NOMO-1 treated with dmso at 0.1 percent for 144 hours (cell line): Measurements from ENCODE around the gene HSPB8.

Source experiments
- DNase-seq: peaks from one replicate; lab custom pipeline; 2025; ENCODE audit not compliant: unreplicated experiment; lab: John Stamatoyannopoulos, UW

Gene HSPB8, protein sequence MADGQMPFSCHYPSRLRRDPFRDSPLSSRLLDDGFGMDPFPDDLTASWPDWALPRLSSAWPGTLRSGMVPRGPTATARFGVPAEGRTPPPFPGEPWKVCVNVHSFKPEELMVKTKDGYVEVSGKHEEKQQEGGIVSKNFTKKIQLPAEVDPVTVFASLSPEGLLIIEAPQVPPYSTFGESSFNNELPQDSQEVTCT

DNA sequence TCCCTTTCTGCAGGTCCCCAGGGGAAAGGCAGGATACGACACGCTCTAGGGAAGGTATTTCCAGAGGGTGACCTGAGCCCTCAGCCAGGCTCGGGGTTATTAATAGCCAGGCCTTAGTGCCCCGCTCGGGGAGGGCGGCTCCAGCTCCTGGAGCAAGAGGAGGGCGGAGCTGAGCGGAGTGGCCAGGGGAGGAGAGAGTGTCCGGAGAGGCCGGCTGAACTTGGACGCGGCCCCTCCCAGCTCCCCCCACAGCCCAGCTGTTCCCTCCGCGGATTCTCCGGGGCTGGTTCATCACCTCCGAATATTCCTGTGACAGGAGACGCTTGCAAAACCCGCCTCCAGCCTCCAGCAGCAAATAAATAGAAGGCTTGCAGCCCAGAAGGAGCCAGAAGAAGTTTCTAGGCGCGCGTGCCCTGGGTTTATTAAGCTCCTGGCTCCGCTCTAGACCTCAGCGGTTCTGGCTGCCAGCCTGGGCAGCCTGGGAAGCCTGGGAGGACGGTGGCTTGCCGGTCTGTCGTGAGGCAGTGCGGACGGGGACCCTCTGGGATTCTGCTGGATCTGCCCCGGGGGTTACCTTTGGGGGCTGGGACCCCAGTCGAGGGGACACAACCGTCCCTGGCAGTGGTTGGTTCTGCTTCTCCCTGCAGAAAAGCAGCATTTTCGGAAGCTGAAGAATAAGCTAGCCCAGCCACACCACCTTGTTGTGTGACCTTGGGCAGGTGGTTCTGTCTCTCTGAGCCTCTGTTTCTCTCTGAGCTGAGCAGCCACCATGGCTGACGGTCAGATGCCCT is at the start of gene HSPB8:
Gene HSPB8 (plus strand): TSS at position 388 of the 791 bp plus-strand sequence. CDS start 382 bp downstream, at position 770.
- no peak for DNase-seq

DNA sequence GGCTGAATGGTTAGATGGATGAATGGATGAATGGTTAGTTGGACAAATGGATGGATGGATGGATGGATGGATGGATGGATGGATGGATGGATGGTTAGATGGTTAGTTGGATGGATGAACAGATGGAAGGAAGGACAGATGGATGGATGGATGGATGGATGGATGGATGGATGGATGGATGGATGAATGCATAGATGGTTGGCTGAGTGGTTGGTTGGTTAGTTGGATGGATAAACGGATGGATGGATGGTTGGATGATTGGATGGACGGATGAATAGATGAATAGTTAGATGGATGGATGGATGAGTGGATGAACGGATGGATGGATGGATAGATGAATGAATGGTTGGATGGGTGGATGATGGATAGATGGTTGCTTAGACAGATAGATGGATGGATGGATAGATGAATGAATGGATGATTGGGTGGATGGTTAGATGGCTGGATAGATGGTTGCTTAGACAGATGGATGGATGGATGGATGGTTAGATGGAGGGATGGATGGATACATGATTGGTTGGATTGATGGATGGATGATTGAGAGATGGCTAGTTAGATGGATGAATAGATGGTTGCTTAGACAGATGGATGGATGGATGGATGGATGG is 48.8 kb upstream of the HSPB8 start:
- no peak for DNase-seq

DNA sequence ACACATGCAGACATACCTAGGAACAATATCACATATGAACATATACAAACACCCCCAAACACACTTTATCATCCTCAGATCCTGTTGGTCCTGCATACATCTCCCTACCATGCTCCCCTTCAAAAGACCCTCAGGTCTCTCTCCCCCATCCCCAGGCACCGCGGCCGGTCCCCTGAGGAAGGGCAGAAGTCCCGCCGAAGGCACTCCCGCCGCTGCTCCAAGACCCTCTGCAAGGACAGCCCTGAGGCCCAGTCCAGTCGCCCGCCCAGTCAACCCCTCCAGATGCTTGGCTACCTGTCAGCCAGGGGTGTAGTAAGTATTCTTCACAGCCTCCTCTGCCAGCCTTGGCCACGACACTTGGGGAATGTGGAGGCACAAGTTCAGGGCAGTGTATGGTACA is 48.2 kb upstream of the HSPB8 start:
- DNase-seq, result no peak

DNA sequence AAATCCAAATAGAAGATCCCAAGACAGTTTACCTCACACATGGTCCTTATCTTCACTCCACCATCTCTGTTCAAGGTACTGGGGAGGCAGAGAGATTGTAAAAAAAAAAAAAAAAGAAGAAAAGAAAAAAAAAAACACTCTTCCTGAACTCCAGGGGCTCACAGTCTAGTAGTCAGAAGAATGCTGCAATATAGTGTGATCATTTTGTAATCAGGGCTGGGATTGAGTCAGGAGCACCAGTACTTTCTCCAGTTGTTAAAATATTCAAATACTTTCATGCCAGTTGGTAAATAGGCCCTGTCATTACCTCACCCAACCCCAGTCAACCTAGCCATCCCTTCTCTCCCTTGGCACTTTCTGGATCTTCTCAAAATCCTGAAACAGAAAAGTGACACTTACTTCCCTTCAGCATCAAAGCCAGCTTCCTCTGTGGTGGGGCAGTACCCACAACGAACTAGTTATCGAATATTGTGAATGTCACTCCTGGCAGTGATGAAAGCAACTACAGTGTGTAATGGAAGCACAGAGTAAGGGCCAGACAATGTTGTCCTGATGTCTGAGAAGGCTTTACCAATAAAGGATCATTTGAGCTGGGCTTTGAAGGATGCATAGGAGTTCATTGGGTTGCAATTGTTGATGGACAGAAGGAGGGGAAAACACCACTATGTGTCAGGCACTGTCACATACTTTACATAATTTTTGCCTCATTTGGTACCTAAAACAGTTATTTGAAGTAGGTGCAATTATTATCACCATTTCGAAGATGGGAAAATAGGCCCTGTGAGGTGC is 44.3 kb upstream of the HSPB8 start:
- DNase-seq, result no peak

DNA sequence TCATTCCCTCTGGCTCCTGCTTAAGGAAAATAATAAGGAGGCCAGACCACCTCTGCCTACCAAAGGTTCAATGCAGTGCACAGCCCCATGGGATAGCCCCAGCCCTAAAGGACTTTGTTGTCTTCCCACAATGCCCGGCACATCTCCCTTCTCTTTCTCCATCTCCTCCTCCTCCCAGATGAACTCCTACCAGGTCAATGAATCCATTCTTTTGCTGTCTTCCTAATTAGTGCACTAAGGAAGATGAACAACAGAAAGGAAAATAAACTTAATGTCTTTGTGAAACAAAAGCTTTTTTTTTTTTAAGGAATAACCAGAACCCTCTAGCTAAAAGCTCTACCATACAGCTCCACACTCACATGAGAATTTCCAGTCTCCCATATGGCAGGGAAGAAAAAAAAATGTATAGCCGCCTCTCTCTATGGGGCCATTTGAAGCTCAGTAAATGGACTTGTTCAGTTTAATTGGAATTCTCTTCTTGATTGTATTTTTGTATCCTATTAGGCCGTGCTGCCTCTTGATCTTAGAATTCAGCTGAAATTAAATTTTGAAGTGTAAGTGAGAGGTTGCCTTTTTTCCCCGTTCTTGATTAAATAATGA is 41.8 kb upstream of the HSPB8 start:
- DNase-seq, result no peak

DNA sequence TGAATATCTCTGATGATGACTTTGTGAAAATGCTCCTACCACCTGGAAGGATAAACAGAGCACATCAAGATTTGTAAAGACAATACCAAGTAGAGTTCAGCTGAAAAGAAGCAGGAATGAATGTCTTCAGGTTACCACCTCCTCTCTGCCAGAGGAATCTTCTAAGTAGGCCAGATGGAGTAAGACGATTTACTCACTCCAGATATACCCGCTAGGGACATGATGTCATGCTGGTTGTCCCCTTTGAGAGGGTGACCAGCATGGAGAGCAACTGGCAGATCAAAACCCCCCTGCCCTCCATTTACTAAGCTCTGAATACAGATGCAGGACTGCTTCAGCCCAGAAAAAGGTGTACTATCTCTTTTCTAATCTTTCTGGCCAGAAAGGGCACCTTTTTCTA is 39.3 kb upstream of the HSPB8 start:
- no peak for DNase-seq

DNA sequence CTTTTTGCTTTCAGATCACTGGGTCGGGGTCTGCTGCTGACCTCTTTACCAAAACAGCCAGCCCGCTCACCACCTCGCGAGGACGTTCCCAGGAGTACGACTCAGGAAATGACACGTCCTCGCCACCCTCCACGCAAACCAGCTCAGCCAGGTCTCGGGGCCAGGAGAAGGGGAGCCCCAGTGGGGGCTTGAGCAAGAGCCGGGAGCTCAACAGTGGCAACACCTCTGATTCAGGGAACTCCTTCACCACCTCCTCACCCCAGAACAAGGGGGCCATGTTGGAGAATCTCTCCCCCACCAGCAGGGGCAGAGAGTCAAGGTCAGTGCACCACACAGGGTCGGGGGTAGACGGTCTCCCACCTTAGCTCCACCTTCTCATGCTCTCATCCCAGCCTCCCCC is 33.4 kb upstream of the HSPB8 start:
- no peak for DNase-seq

DNA sequence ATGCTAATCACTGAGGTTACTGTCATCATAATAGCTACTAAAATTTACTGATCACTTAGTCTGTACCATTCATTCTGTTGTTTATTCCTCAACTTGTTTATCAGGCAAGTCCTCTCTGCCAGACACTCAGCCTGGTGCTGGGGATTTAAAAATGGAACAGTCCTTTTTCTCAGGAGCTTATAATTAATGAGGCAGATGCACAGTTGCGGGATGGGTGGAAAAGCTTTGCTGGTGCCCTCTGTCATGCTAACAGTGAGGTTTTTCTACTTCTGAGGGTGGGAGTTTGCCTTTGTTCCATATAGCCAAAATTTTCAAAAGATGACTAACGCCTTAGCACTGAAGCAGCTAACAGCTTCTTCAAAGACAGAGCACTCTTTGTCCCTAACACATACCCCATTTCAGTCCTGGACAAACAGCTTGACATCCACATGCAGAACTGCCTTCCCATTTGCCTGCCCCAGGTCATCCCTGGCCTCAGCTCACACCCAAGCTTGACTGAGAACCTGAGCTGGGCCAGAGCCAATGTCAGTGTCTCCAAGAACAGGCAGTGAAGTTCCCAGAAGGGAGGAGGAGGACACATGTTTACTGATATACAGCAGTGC is 30.8 kb upstream of the HSPB8 start:
- no peak for DNase-seq

DNA sequence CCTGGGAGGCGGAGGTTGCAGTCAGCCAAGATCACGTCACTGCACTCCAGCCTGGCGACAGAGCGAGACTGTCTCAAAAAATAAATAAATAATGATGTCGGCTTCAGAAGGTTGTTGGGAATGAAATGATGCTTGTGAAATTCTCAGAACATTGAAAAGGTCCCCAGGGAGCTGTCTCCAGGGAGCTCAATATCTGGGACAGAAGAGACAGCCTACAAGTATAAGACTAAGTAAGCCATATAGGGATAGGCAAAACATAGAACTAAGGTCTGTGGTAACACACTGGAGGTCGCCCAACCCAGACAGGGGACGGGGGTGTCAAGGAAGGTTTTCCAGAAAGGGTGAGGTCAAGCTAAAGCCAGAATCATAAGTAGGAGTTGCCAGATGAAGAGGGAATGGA is 29.5 kb upstream of the HSPB8 start:
- no peak for DNase-seq

DNA sequence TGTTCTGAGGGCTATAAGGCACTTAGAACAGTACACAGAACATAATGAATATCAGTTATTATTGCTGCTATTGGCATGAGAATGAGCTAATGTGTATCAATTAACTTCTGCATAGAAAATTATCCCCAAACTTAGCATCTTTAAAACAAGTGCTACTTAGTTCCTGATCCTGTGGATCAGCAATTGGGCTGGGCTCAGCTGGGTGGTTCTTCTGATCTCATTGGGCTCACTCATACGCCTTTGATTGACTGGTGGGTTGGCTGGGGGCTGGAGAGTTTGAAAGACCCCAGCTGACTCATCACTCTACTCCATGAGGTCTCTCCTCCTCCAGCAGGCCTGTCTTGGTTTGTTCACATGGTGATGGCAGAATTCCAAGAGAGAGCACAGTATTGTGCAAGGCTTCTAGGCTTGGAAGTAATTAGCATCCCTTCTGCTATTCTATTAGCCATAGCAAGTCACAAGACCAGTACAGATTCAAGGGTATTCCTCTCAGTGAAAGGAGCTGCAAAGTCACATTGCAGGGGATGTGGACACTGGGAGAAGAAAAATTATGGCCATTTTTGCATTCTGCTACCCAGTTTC is 27.2 kb upstream of the HSPB8 start:
- no peak for DNase-seq

DNA sequence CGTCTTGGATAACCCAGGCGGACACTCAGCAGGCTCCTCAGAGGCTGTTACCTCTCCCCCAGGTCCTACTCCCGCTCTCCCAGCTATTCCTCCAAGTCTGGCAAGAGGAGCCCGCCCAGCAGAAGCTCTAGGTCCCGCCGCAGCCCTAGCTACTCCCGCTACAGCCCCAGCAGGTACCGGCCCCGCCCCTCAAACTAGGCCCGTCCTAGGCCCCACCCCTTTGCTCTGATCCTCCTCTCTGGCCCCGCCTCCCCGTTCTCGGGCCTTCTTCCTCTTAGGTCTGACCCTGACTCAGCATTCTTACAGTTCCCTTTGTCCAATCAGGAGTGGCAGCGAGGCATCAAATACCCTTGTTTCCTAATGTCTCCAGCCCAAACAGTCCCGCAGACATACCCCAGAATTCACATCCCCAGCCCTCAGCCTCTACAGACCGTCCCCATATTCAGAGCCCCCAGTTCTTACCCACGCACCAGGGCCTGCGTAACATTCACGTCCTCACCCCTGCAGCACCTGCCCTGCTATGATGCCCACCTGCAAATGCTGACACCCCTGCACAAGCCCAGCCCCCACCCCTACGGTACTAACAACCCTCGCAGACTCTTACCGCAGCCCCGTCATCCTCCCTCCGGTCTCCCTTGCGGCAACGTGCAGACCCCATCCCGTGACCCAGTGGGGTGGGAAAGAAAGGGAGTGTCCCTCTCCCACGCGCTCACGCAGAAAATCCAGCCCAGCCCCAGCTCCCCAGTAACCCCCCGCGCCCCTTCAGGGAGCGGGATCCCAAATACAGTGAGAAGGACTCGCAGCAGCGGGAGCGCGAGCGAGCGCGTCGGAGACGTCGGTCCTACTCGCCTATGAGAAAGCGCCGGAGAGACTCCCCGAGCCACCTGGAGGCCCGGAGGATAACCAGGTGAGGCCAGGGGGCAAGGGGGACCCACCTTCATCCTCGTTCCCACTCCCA is 25.0 kb upstream of the HSPB8 start:
- DNase-seq, result no peak

DNA sequence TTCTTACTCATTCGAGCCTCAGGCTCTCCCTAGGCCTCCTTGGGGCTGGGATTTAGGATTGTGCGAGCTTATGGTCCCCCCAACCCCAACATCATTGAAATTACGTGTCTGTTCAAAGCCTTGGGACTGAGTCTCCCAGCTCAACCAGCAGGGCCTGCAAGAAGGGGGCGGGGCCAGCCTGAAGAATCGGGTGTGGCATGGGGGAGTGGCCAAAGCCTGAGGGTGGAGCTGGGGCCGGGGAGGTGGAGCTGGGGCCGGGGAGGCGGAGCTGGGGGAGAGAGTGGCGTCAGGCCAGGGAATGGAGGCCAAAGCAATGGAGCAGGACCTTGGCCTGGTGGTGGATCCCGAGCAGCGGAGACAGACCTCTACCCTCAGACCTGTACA is 24.3 kb upstream of the HSPB8 start:
- DNase-seq, result no peak

DNA sequence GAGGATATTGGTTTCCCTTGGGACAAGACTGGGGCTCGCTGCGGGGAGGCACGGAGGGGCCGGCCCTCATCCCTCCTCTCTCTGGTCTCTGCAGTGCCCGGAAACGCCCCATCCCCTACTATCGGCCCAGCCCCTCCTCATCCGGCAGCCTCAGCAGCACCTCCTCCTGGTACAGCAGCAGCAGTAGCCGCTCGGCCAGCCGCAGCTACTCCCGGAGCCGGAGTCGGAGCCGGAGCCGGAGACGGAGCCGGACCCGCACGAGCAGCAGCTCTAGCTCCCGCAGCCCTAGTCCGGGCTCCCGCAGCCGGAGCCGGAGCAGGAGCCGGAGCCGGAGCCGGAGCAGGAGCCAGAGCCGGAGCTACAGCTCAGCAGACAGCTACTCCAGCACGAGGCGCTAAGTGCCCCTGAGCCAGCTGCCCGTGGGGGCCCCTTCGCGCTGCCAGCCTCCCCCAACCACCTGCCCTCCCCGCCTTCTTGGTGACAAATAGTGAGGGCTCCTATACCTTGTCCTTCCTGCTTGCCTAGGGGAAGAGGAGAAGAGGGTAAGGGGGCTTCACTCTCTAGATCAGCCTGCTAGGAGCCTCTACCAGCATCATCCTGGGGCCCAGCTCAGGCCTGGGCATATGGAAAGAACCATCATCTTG is 22.2 kb upstream of the HSPB8 start:
- no peak for DNase-seq

DNA sequence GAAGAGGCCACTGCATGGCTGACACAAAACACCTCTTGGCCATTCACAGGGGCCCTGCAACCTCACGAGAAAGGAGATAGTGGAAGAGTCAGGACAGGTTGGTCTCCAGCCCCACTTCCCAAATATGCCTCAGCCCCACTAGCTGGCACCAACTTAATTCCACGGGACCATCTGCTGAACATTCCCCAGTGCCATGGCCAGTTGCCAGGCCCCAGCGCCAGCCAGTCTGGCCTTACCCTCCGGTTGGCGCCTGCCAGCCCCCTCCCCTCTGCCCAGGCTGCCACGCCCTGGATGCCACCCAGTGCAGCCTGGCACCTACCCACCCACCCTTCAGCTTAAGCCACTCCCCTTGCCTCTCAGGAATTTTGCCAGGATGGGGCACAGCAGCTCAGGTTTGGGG is 21.2 kb upstream of the HSPB8 start:
- no peak for DNase-seq

DNA sequence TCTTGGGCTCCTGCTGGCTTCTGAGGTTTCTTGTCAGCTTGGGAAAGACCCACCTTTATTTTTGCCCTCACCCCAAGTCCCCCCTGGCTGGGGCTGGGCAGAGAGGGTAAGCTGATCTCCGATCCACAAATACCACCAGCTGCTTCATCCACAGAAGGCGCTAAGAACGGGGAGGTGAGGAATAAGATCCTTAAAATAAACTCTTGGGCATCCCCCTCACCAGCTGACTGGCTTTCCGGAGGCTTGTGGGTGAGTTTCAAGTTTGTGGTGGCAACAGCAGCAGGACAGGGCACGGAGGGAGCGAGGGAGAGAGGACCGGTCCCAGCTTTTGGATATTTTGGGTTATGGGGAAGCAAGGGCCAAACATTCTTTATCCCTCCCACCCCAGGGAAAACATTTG is 20.8 kb upstream of the HSPB8 start:
- no peak for DNase-seq

DNA sequence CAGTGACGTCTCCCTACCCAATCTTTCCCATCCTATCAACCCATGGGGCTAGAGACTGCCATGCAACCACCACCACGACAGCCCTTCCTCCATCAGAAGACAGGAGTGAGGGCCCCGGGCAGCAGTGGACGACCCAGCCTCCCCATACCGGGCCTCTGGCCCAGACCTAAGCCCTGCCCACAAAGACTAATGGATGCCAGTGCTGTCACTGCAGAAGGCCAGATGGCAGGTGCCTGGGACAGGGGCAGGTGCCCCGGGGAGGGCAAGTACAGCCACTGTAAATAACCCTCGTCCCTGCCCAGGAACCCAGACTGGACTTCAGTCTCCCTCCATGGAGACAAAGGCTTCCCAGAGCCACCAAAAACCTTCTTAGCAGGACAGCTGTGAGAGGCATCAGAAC is 20.3 kb upstream of the HSPB8 start:
- DNase-seq, result no peak

DNA sequence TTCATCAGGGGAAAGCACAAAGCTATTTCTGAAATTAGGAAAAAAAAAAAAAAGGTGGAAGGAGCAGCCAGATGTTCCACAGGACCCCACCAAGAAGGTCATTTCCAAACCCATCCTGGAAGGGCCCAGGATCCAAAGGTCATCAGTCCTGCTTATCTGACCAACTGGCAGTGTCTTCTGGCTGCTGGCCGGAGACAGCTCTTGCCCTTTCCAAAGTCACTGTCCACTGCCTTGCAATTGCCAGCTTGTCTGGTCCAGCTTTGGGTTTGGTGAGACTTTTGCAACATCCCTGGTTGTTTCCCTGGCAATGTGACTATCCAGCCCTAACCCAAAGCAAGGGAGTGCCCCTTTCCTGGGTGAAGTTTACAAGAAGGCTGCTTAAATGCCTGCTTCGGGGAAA is 18.9 kb upstream of the HSPB8 start:
- no peak for DNase-seq

DNA sequence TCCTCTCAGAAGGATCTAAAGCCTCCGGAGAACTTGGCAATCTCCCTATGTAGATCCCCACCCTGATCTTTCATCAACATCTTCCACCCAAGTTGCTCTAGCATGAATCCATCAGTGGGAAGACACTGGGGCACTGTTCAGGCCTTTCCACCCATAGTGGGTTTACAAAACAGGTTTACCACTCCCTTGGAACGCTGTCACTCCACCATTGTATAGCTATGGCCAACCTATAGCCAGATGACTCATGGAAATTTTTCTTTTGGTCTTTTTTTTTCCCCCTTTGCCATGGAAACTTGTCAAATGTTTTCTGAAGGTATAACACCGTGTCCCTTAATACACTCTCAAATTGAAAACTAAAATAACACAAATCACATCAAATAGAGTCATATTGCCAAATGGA is 10.8 kb upstream of the HSPB8 start:
- DNase-seq, result no peak

DNA sequence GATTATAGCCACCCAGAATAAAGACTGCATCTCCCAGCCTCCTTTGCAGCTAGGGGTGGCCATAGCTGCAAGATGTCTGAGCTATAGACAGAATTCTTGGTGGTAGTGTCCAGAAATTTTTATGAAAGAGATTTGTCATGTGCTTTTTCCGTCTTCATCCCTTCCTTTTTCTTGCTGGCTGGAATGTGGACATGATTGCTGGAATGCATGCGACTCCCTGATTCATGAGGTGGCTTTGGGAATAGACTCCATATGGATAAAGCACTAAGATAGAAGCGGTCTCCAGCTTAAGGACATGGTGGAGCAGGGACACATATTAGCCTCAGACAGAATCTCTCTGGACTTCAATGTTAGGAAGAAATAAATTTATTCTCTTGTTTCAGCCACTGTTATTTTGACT is 10.0 kb upstream of the HSPB8 start:
- no peak for DNase-seq
